ENCODE measurements around the gene UPB1.
"Not testable (repeated sequence)": the region's sequence is repeated elsewhere in the genome, so short reads cannot be mapped to it uniquely, and the experiment has no call there.

Gene UPB1

GRCh38 chr22:24535348-24535747 is 40.2 kb downstream of the UPB1 start:
- DNase-seq (ENCODE audit: low read depth in 2 of 2): no peak

- no peak for DNase-seq (ENCODE audit: low read depth in 2 of 2)
Measured at GRCh38 chr22:24536089-24536488, 41.0 kb downstream of the UPB1 start.

GRCh38 chr22:24540470-24540869 is 45.3 kb downstream of the UPB1 start:
- no peak for DNase-seq (ENCODE audit: low read depth in 2 of 2)

- no peak for DNase-seq (ENCODE audit: low read depth in 2 of 2)
Measured at GRCh38 chr22:24541681-24542515, 46.8 kb downstream of the UPB1 start.

GRCh38 chr22:24542641-24543040 is 47.5 kb downstream of the UPB1 start:
- no peak for DNase-seq (ENCODE audit: low read depth in 2 of 2)

- DNase-seq (ENCODE audit: low read depth in 2 of 2): no peak
Measured at GRCh38 chr22:24543185-24543601, 48.1 kb downstream of the UPB1 start.

GRCh38 chr22:24543679-24544243 is 48.6 kb downstream of the UPB1 start:
- DNase-seq (ENCODE audit: low read depth in 2 of 2): no peak

- DNase-seq (ENCODE audit: low read depth in 2 of 2): no peak
Measured at GRCh38 chr22:24548812-24549211, 53.7 kb downstream of the UPB1 start.

GRCh38 chr22:24550028-24550901 is 55.1 kb downstream of the UPB1 start:
- DNase-seq (ENCODE audit: low read depth in 2 of 2): no peak

GRCh38 chr22:24550902-24551435 is 55.8 kb downstream of the UPB1 start:
- DNase-seq (ENCODE audit: low read depth in 2 of 2): no peak

GRCh38 chr22:24552503-24553286 is 57.6 kb downstream of the UPB1 start:
- not testable (repeated sequence) for DNase-seq (ENCODE audit: low read depth in 2 of 2)

GRCh38 chr22:24553597-24554312 is 58.6 kb downstream of the UPB1 start:
- DNase-seq (ENCODE audit: low read depth in 2 of 2): no peak

- peak; percentile 4 to 8 for DNase-seq (ENCODE audit: low read depth in 2 of 2)
Measured at GRCh38 chr22:24554313-24555164, 59.4 kb downstream of the UPB1 start, which contains the start of gene GUCD1. Gene GUCD1 (minus strand): TSS chr22:24555138. CDS start chr22:24554991, 147 bp downstream.

GRCh38 chr22:24555165-24556039 is 60.3 kb downstream of the UPB1 start, which contains the start of gene SNRPD3:
Gene SNRPD3 (plus strand): TSS chr22:24555999. CDS start chr22:24557675, 1,676 bp downstream.
- peak; percentile 100 for DNase-seq (ENCODE audit: low read depth in 2 of 2)

GRCh38 chr22:24559471-24559870 is 64.3 kb downstream of the UPB1 start:
- no peak for DNase-seq (ENCODE audit: low read depth in 2 of 2)

- no peak for DNase-seq (ENCODE audit: low read depth in 2 of 2)
Measured at GRCh38 chr22:24563246-24563645, 68.1 kb downstream of the UPB1 start.

GRCh38 chr22:24564376-24565058 is 69.4 kb downstream of the UPB1 start:
- no peak for DNase-seq (ENCODE audit: low read depth in 2 of 2)

GRCh38 chr22:24565077-24565476 is 69.9 kb downstream of the UPB1 start:
- no peak for DNase-seq (ENCODE audit: low read depth in 2 of 2)

Data from stimulated activated CD8-positive, alpha-beta memory T cell treated with anti-CD3 and anti-CD28 coated beads, Interleukin-15, amount 100 ng/mL, for 48 hours (primary cell).